DOHH2 (cell line): ENCODE results near the gene CEP112.

Source experiments
- EZH2phosphoT487 ChIP-seq: fragments of 200-600 bp; sonication (generic); IDR thresholded peaks from 2 replicates; pipeline ENCODE4 v1.6.1; 2017; ENCODE audit warnings: borderline replicate concordance, mild to moderate bottlenecking, antibody characterized with exemption, low read length, moderate library complexity, mixed read lengths
- TF ChIP-seq, protein P1 (sequence below): fragments of 200-600 bp; sonication (generic); IDR thresholded peaks from one replicate; pipeline ENCODE4 v1.5.1; 2014; ENCODE audit warnings: antibody characterized with exemption, mild to moderate bottlenecking, low read depth, low read length; ENCODE audit not compliant: poor library complexity, severe bottlenecking

DNA sequence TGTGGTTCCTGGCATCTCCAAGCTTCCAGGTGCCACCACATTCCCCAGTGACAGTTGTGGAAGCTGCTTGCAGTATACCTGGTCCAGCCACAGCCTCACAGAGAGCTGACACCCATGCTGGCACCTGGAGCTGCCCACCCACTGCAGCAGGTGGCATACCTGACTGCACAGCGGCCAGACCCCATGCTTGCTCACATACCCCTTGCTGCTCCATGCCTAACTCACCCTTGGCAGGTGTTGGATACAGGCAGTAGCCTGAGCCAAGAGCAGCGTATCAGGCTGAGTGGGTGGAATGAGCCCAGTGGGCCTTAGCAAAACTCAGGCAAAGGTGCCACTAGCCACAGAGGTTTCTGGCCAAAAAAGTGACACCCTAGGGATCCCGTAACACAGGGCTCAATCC, 232.3 kb downstream of the CEP112 start:
- TF ChIP-seq, protein P1, sequence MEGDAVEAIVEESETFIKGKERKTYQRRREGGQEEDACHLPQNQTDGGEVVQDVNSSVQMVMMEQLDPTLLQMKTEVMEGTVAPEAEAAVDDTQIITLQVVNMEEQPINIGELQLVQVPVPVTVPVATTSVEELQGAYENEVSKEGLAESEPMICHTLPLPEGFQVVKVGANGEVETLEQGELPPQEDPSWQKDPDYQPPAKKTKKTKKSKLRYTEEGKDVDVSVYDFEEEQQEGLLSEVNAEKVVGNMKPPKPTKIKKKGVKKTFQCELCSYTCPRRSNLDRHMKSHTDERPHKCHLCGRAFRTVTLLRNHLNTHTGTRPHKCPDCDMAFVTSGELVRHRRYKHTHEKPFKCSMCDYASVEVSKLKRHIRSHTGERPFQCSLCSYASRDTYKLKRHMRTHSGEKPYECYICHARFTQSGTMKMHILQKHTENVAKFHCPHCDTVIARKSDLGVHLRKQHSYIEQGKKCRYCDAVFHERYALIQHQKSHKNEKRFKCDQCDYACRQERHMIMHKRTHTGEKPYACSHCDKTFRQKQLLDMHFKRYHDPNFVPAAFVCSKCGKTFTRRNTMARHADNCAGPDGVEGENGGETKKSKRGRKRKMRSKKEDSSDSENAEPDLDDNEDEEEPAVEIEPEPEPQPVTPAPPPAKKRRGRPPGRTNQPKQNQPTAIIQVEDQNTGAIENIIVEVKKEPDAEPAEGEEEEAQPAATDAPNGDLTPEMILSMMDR, result no peak
- no peak for TF ChIP-seq EZH2phosphoT487
